GM19043 (cell line): Measurements from ENCODE around the gene PAEP.

ENCODE experiments used
- ATAC-seq: cut with Tn5 transposase; IDR thresholded peaks from one replicate; pipeline ENCODE4 v1.9.1; 2021; ENCODE audit warnings: low read depth; ENCODE audit not compliant: unreplicated experiment

PAEP gene

GRCh38 chr9:135574331-135574730 is 12.8 kb downstream of the PAEP start:
- no peak for ATAC-seq

- ATAC-seq, result no peak
Measured at GRCh38 chr9:135574943-135575342, 13.4 kb downstream of the PAEP start.

- ATAC-seq, result no peak
Measured at GRCh38 chr9:135575995-135576631, 14.6 kb downstream of the PAEP start.

GRCh38 chr9:135577256-135577655 is 15.7 kb downstream of the PAEP start:
- no peak for ATAC-seq

GRCh38 chr9:135579356-135579755 is 17.8 kb downstream of the PAEP start:
- ATAC-seq, result no peak

GRCh38 chr9:135579889-135580660 is 18.5 kb downstream of the PAEP start:
- ATAC-seq, result no peak

- no peak for ATAC-seq
Measured at GRCh38 chr9:135580664-135581380, 19.3 kb downstream of the PAEP start.

- ATAC-seq, result no peak
Measured at GRCh38 chr9:135581636-135582426, 20.3 kb downstream of the PAEP start.

GRCh38 chr9:135582541-135582940 is 21.0 kb downstream of the PAEP start:
- no peak for ATAC-seq

- ATAC-seq, result no peak
Measured at GRCh38 chr9:135582966-135583687, 21.6 kb downstream of the PAEP start.

GRCh38 chr9:135583688-135584011 is 22.1 kb downstream of the PAEP start:
- ATAC-seq, result no peak

- ATAC-seq, result no peak
Measured at GRCh38 chr9:135584371-135584770, 22.8 kb downstream of the PAEP start.

GRCh38 chr9:135584934-135585333 is 23.4 kb downstream of the PAEP start:
- no peak for ATAC-seq

GRCh38 chr9:135586601-135587109 is 25.1 kb downstream of the PAEP start:
- no peak for ATAC-seq

GRCh38 chr9:135587658-135588057 is 26.1 kb downstream of the PAEP start:
- no peak for ATAC-seq

GRCh38 chr9:135588371-135588770 is 26.8 kb downstream of the PAEP start:
- no peak for ATAC-seq

- no peak for ATAC-seq
Measured at GRCh38 chr9:135588886-135589595, 27.5 kb downstream of the PAEP start.

GRCh38 chr9:135589596-135590485 is 28.3 kb downstream of the PAEP start:
- ATAC-seq, result no peak
